Activated T-helper 1 cell treated with Interleukin-2 at 50 U/mL for 16 hours (primary cell): Measurements from ENCODE around the gene JAK3.
"Not testable (repeated sequence)": the region's sequence is repeated elsewhere in the genome, so short reads cannot be mapped to it uniquely, and the experiment has no call there.

Experiments
- DNase-seq: peaks from one replicate; pipeline ENCODE4 v3.0.0-alpha.2; 2020; ENCODE audit warnings: low read depth

JAK3 gene

DNA sequence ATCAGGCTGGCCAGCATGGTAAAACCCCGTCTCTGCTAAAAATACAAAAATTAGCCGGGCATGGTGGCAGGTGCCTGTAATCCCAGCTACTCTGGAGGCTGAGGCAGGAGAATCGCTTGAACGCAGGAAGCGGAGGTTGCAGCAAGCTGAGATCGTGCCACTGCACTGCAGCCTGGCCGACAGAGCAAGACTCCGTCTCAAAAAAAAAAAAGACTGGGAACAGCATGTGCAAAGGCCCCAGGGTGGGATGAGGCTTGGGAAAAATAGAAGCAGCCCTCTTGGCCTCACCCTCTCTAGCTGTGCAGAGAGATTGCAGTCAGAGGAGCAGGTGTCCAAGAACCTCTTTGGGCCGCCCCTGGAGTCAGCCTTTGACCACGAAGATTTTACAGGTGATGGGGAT is 69.9 kb downstream of the JAK3 start:
- not testable (repeated sequence) for DNase-seq

DNA sequence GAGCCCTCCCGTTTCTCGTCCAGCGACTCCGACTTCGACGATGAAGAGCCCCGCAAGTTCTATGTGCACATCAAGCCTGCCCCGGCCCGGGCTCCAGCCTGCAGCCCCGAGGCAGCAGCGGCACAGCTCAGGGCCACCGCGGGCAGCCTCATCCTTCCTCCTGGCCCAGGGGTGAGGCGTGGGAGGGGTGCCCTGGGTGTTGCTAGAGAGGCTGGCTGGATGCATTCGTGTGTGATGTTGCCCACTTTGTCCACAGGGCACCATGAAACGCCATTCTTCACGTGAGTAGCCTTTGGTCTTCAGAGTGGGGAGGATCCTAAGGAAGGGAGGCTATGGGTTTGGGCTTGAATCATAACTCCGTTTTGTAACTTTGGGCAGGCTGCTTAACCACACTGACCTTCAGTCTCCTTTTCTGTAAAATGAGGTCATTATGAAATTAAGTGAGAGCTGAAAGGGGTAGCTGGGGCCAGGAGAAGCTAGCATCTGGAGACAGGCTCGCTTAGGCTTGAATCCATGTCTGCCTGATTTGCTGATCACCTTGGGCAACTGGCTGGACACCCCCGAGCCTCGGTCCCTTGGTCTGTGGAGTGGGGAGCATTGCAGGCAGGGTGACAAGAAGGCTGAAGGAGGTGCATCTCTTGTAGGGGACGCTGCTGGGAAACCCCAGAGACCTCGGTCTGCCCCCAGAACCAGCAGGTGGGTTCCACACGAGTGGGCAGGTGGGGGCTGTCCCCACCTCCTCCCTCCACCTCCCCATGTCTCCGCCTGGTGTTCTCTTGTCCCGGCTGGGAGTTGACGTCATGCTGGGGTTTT is 71.6 kb downstream of the JAK3 start:
- DNase-seq: no peak

DNA sequence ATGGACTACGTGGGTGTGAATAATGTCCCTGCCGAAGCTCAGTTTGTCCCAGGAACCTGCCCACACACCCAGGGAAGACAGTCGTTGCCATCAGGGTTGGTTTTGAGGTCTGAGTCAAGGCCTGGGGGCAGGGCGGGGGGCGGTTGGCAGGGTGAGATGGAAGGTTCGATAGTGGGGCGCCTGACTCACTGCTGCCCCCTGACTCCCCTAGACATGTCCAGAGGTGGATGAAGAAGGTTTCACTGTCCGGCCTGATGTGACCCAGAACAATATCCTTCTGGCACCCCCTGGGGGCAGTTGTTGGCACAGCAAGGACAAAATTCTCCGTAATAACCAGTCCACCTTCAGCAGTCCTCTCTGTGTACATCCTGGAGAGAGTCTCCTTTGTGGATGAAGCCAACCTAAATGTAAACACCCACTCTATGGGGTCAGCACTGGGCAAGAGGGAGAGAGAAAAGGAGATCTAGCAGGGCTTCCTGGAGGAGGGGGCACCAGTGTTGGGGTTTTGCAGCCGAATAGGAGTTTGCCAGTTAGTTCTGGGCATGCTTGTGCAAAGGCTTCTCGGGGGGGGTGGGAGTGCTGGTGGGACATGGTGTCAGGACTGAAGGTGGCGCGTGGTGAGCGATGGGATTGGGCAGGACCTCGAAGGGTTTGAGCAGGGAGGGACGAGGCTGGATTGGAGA is 72.4 kb downstream of the JAK3 start:
- no peak for DNase-seq
